Esophagus squamous epithelium (tissue), 4 donors: ENCODE results near the gene KIAA1586.

Experiments used
- CTCF ChIP-seq, 6 experiments: fragments of 450-650 bp in 4 of 6; fragments of 200-600 bp in 2 of 6; sonication (generic) in 2 of 6; IDR thresholded peaks; one replicate each; pipeline ENCODE4 v1.5.1; 2016 to 2019; ENCODE audit warnings: antibody characterized with exemption in 6 of 6, mild to moderate bottlenecking in 4 of 6, moderate library complexity in 4 of 6
- POLR2A ChIP-seq, 4 donors: fragments of 450-650 bp; IDR thresholded peaks; one replicate each; pipeline ENCODE4 v1.6.1; 2017; ENCODE audit warnings: antibody characterized with exemption in 4 of 4, mild to moderate bottlenecking in 4 of 4, moderate library complexity in 3 of 4

DNA sequence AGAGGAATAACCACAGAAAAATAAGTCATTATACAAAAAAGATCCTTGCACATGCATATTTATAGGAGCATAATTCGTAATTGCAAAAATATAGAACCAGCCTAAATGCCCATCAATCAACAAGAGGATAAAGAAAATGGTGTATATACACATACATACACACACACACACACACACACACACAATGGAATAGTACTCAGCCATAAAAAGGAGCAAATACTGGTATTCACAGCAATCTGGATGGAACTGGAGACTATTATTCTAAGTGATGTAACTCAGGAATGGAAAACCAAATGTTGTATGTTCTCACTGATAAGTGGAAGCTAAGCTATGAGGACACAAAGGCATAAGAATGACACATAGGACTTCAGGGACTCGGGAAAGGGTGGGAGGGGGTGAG lies 1.9 kb upstream of the KIAA1586 start:
- TF ChIP-seq CTCF (IDR thresholded peaks at IDR 0.05), result no peak
- no peak for TF ChIP-seq POLR2A (IDR thresholded peaks at IDR 0.05)
